ENCODE results near the gene DDX17. TPM values are rescaled to one million over a fixed set of nuclear protein-coding genes. Genes with fewer than 3 reads are reported as not detected.

DDX17 gene
- total RNA-seq, 1 experiment from 2014 or later, result 529 TPM

GRCh38 chr22:38433871-38434270 is 72.2 kb downstream of the DDX17 start:
- H2BK5ac ChIP-seq (ENCODE audit: insufficient read length, low read length), result no peak overlapping the region
- no peaks in the 10 kb centered on the region for H3K9me3 ChIP-seq (ENCODE audit: control insufficient read depth, low read depth, low read length)
- H3K79me2 ChIP-seq (ENCODE audit: insufficient read depth, low read length), result no peaks in the 10 kb centered on the region
- H3K4ac ChIP-seq (ENCODE audit: low read depth, low read length), result no peak overlapping the region
- no peak overlapping the region for H2AFZ ChIP-seq (ENCODE audit: low read length)
- H3K14ac ChIP-seq (ENCODE audit: insufficient read depth, low read length), result no peak overlapping the region
- no peak overlapping the region for H2AK5ac ChIP-seq (ENCODE audit: insufficient read length, low read length)
- no peak for DNase-seq
- no peak overlapping the region for H4K8ac ChIP-seq (replicated peaks; ENCODE audit: insufficient read length, low read depth, low read length)
- H3K23me2 ChIP-seq (ENCODE audit: insufficient read length, low read depth, low read length, poor library complexity, severe bottlenecking), result no peaks in the 10 kb centered on the region
- no peak overlapping the region for H3K18ac ChIP-seq (ENCODE audit: insufficient read length, low read depth, low read length)
- no peak overlapping the region for H3K23ac ChIP-seq (ENCODE audit: insufficient read length, low read depth, low read length)
- no peak overlapping the region for H2BK15ac ChIP-seq (ENCODE audit: low read depth, low read length)
- no peak overlapping the region for H3K4me2 ChIP-seq (ENCODE audit: insufficient read depth, insufficient read length, low read length)
- no peak overlapping the region for H2BK120ac ChIP-seq (ENCODE audit: low read depth, low read length, poor library complexity, severe bottlenecking)
- Mint-ChIP-seq H3K36me3 (ENCODE audit: insufficient read depth in 1 of 3, low read depth in 3 of 3) (no peaks in the 10 kb centered on the region), H3K9me3 (no peaks in the 10 kb centered on the region), H3K4me3 (no peak overlapping the region), H3K27me3 (ENCODE audit: low read depth) (peaks cover 2% of the 10 kb centered on the region; the same call in 1 of the 2 replicates), H3K27ac (no peak overlapping the region), H3K4me1 (peaks cover 0 to 10% of the 10 kb centered on the region in 2 experiments; a peak in 3 of 4 replicates)
- no CpG with 5 or more reads among the region's 8 CpGs for WGBS (ENCODE audit: extremely low coverage, insufficient read length, low lambda C conversion rate)
- TF ChIP-seq CTCF (conservative IDR thresholded peaks at IDR 0.05), result no peak
- no peaks in the 10 kb centered on the region for H4K20me1 ChIP-seq (ENCODE audit: control insufficient read depth, insufficient read depth, insufficient read length)
- no peak overlapping the region for H3K27ac ChIP-seq (ENCODE audit: insufficient read length, low read depth, low read length)
- no peaks in the 10 kb centered on the region for H3K27me3 ChIP-seq (ENCODE audit: insufficient read depth, low read length)
- H4K5ac ChIP-seq (ENCODE audit: insufficient read length, low read depth, low read length), result no peak overlapping the region
- H3T11ph ChIP-seq (ENCODE audit: low read length), result no peak overlapping the region
- H3K79me1 ChIP-seq (ENCODE audit: insufficient read depth, low read depth, low read length, poor library complexity, severe bottlenecking), result no peaks in the 10 kb centered on the region
- H2BK20ac ChIP-seq (ENCODE audit: low read depth, low read length, poor library complexity, severe bottlenecking), result no peak overlapping the region
- no peak overlapping the region for H3K56ac ChIP-seq (ENCODE audit: insufficient read length, low read depth, low read length)
- H3K4me1 ChIP-seq (ENCODE audit: insufficient read depth, low read length), result no peaks in the 10 kb centered on the region
- H2BK12ac ChIP-seq (ENCODE audit: insufficient read length, low read depth, low read length), result no peak overlapping the region
- no peak overlapping the region for H4K91ac ChIP-seq (ENCODE audit: insufficient read length, low read depth, low read length)
- H3K9ac ChIP-seq (ENCODE audit: extremely low read depth, insufficient read length, low read length), result no peak overlapping the region

Other genes starting within 250 kb of the DDX17 start
- 51.7 and 58.5 TPM in 2 replicates for gene TMEM184B, start 233.3 kb downstream of the DDX17 start, total RNA-seq (2021)
- gene CSNK1E, start 188.9 kb downstream of the DDX17 start, total RNA-seq (2021), result 230 and 236 TPM in 2 replicates
- gene KCNJ4, start 51.1 kb downstream of the DDX17 start, total RNA-seq (2021), result 0.88 and 0.92 TPM in 2 replicates
- 7.2 and 7.3 TPM in 2 replicates for gene KDELR3, start 38.2 kb downstream of the DDX17 start, total RNA-seq (2021)
- 6.1 and 6.8 TPM in 2 replicates for gene DMC1, start 63.9 kb upstream of the DDX17 start, total RNA-seq (2021)
- 3.6 and 4.2 TPM in 2 replicates for gene FAM227A, start 150.1 kb upstream of the DDX17 start, total RNA-seq (2021)
- 24.8 and 26.6 TPM in 2 replicates for gene CBY1, start 150.3 kb upstream of the DDX17 start, total RNA-seq (2021)
- gene TOMM22, start 175.6 kb upstream of the DDX17 start, total RNA-seq (2021), result 128 TPM in 2 replicates
- gene JOSD1, start 194.6 kb upstream of the DDX17 start, total RNA-seq (2021), result 18.3 and 19.2 TPM in 2 replicates
- 108 TPM in 2 replicates for gene GTPBP1, start 199.6 kb upstream of the DDX17 start, total RNA-seq (2021)
- 12.0 and 12.1 TPM in 2 replicates for gene SUN2, start 249.7 kb upstream of the DDX17 start, total RNA-seq (2021)